Hematopoietic multipotent progenitor cell treated with erythropoietin and hydrocortisone succinate and interleukin-3 and kit ligand, for 4 days (in vitro differentiated cells): Measurements from ENCODE around the gene DGKD.
A peak's percentile ranks its signal among the peaks of the same experiment; 100 is the strongest.

ENCODE experiments used
- DNase-seq: peaks from one replicate; pipeline ENCODE4 v3.0.0-alpha.2; 2015

Gene DGKD

DNA sequence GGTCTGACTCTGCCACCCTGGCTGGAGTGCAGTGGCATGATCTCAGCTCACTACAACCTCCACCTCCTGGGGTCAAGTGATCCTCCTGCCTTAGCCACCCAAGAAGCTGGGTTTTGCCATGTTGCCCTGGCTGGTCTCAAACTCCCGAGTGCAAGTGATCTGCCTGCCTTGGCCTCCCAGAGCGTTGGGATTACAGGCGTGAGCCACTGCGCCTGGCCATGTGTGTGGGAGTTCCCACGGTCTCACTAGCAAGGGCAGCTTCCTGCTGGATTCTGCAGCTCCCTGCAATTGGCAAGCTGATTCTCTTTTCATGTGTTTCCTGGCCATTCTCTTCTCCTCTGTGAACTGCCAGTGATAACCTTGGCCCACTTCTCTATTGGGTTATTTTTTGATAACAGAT lies 128.3 kb downstream of the DGKD start:
- no peak for DNase-seq

DNA sequence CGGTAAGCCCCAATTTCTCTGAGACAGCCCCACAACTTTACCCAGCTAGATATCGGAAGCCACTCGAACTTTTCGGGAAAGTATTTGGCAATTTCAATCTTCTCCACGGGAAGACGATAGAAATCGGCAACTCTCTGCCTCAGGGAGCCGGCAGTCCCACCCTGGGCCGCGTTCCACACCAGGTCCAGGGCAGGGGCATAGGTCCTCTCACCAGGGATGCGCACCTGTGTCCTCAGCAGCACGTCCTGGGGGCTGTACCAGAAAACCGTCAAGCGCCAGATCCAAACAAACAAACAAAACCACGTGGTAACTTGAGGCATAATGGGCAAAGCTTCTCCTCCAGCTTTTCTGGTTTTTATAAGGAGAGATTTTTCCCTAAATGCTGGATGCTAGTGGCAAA lies 131.4 kb downstream of the DGKD start:
- DNase-seq, result no peak

DNA sequence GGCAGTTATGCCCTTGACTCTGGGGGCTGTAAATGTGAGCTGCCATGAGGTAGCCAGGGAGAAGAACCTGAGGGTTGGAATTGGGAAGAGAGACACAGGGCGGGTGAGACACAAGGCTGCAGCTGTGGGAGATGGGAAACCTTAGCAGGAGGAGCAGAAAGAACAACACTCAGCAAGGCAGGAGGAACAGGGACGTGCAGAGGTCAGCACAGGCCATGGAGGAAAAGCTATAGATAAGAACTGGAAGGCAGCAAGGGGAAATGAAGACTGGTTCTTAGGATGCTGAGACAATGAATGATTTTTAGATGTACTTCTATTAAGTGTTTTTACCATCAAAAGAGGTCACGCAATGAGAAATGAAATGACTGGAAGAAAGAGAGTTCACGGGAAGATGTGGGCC lies 132.1 kb downstream of the DGKD start:
- DNase-seq, result no peak

- DNase-seq, result no peak
Observed at GRCh38 chr2:233486778-233487552, 132.7 kb downstream of the DGKD start.

- DNase-seq, result no peak
Observed at GRCh38 chr2:233487748-233488345, 133.6 kb downstream of the DGKD start.

- no peak for DNase-seq
Observed at GRCh38 chr2:233489143-233489542, 134.8 kb downstream of the DGKD start.

DNA sequence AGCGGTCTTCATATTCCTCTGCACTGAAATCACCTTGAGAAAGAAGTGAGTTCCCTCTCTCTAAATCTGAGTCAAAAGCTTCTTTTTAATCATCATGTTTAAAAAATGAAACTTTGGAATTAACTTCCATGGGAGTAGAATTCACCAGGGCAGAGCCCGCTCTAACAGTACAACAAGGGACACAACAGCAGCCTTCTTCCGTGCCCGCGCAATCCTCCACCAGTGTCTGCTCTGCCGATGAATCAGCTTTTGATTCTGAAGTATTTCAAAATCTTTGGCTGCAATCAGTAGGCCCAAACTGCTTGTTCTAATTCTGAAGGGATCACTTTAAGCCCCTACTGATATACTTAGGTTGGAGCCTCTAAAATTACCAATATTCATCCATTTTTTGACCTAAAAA lies 135.4 kb downstream of the DGKD start:
- DNase-seq, result no peak

GRCh38 chr2:233490831-233491230 lies 136.5 kb downstream of the DGKD start:
- no peak for DNase-seq

- DNase-seq, result no peak
Observed at GRCh38 chr2:233491326-233491725, 137.0 kb downstream of the DGKD start.

GRCh38 chr2:233492078-233492477 lies 137.8 kb downstream of the DGKD start:
- DNase-seq, result no peak

GRCh38 chr2:233492751-233493150 lies 138.5 kb downstream of the DGKD start:
- DNase-seq, result no peak

DNA sequence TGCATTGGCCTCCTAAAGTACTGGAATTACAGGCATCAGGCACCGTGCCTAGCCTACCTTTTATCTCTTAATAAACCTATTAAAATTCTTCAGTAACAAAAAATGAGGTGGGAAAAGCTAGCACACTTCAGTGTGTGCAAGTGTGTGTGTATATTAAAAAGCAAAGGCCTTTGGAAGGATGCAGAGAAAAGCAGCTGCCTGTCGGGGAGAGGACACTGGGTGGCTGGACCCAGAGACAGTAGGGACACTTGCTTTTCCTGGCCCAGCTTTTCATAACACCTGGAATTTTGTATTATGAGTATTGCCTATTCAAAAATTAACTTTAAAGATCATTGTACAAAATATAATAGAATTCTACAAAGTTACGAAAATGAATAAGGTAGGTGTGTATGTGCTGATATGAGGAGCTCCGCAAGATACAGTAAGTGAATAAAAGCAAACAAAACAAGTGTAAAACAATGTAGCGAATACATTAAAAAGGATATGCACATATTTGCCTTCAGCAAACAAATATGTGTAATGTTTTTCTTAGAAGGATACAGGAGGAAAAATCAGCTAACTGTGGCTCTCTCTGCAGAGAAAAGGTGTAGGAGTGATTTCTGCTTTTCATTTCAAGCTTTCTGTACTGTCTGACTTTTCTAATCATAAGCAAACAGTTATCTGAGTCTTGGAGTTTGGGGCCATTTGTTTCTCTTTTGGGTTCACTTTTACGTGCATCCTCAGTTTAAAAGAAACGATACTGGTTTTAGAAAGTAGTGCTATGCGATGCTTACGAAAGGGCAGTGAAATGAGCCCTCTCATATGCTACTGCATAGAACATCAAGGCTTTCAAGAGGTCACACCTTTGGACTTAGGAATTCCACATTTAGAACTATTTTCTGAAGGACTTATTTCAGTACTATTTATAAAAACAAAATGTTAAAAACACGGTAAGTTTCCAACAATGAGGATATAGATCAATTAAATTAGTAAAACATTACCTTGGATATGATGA lies 141.5 kb downstream of the DGKD start:
- DNase-seq, result no peak

DNA sequence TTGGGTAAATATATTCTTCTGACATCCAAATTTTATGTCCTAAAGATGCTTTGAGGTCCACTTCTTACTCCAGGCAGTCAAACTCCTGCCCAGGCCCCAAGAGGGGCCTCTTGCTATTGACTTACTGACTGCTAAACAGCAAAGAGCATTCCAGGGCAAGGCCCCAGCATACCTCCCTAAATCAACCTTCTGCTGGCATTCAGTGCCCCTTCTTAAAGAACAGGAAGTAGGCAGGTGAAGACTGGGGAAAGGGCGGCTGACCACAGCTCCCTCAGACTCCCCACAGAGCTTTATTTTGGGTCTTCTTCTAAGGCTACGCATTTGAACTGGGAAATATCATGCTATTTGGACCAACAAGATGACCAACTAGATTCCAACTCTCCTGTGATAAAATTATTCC lies 143.4 kb downstream of the DGKD start:
- no peak for DNase-seq

DNA sequence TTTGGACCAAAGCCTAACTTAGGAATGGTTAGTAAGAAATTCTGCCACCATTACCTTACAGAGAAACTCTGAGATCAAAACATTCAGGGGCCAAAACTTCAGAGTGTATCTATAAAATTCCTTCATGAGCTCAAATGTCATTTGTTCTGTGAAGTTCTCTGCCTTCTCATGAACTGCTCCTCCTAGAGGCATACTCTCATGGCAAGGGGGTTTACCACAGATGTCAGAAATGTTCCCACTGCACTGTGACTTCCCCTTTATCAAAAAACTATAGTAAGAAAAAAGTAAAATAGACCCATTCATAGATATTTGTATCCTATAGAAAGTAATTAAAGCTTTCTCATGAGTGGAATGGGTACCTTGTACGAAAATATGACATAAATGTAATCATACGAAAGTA lies 143.8 kb downstream of the DGKD start:
- DNase-seq, result peak; percentile 66

GRCh38 chr2:233499928-233500327 lies 145.6 kb downstream of the DGKD start:
- DNase-seq, result no peak

GRCh38 chr2:233501198-233502076 lies 147.1 kb downstream of the DGKD start:
- no peak for DNase-seq

DNA sequence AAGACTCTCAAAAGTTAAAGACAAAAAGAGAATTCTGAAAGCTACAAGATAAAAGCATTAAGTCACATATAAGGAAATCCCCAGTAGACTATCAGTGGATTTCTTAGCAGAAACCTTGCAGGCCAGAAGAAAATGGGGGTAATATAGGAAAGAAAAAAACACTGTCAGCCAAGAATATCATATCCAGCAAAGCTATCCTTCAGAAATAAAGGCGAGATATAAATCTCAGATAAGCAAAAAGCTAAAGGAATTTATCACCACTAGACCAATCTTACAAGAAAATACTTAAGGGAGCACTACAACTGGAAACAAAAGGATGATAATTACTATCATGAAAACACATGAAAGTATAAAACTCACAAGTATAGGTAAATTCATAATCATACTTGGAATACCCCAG lies 149.2 kb downstream of the DGKD start:
- no peak for DNase-seq

DNA sequence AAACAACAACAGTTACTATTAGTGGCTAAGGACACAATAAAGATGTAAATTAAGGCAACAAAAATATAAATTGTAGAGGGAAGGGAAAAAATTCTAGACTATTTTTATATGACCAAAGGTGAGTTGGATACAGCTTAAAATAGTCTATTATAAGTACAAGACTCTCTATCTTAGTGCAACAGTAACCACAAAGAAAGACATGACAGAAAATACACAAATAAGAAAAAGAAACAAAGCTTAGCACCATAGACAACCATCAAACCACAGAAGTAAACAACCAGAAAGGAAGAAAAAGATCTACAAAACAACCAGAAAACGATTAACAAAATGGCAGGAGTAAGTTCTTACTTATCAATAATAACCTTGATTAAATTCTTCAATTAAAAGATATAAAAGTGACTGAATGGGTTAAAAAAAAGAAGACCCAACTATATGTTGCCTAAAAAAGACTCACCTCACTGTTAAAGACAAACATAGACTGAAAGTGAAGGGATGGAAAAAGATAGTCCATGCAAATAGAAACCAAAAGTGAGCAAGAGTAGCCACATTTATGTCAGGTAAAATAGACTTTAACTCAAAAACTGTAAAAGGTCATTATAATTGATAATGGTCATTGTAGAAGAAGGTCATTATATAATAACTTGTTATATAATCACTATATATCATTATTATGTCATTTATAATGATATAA lies 149.8 kb downstream of the DGKD start:
- DNase-seq, result no peak

DNA sequence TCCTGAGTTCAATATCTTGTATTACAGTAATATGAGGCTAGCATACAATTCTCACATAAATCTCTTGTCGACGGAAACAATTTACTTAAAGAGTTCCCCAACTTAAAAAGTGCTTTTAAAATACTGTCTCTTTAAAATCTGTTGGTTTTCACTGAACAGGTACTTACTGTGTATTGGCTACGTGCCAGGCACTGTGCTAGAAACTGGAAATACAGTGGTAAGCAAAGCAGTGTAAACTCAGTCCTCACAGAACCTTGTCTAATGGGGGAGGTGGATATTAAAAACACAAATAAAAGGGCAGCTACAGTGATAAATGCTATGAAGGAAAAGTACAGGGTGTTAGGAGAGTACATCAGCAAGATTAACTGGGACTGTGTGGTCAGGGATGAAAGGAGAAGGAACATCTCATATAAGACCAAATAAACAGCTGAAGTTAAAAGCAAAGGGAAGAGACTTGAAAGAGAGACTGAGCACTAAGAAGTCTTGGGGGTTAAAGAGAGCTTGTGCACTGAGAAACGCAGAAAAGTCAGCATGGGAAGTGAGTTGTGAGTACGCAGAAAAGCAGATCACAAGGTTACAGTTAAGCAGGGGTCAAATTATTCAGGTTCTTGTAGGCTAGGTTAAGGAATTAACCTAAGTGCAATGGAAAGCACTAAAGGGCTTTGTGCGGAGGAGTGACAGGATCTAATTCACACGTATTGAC lies 159.8 kb downstream of the DGKD start:
- no peak for DNase-seq

DNA sequence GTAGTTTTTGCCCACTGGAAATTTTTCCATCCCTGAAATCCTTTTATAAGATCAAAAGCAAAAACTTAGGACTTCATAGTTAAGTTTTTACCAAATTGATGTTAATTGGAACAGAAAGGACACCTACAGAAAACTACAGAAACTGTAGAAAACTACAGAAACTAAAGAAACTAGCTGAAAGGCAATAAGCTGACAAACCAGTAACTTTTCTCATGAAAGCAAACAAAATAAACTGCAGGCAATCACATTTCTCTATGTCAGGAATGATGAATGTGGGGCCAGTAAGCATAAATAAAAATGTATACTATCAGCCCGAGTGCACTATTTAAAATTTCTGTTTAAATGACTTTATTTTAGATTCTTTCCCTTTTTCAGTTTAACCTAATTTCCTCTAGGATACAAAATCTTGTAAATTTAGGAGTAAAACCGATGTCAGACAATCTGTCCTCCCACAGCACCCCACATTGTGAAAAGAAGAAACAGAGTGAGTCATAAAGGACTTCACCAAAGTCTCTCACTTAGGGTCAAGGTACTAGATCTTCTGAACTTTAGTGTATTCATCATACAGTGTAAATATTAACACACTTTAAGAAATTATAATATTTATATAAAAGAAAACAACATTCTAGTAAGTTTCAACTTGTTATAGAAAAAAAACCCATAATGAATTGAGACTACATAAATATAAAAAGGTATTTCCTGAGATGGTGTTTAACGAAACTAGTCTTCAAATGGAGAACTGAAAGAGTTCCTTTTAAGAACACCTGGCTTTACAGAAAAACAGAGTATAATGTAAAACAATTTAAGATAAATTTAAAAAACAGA lies 165.7 kb downstream of the DGKD start:
- DNase-seq, result no peak
